Stomach (tissue), 4 donors: Measurements from ENCODE around the gene ISG20.

Experiments
- CTCF ChIP-seq, 7 experiments: fragments of 450-650 bp in 4 of 7; fragments of 200-600 bp in 3 of 7; sonication (generic) in 3 of 7; IDR thresholded peaks; one replicate each; pipeline ENCODE4 v1.5.1; 2016 to 2019; ENCODE audit warnings: antibody characterized with exemption in 7 of 7, control low read depth in 2 of 7, mild to moderate bottlenecking in 1 of 7
- POLR2A ChIP-seq, 4 donors: fragments of 450-650 bp; IDR thresholded peaks; one replicate each; pipeline ENCODE4 v1.6.1; 2016; ENCODE audit warnings: antibody characterized with exemption in 4 of 4, control low read depth in 2 of 4, mild to moderate bottlenecking in 1 of 4, moderate library complexity in 1 of 4
- POLR2AphosphoS5 ChIP-seq, 3 donors: sonication (generic); formaldehyde crosslinking; IDR thresholded peaks; one replicate each; pipeline ENCODE4 v1.6.1; 2016; ENCODE audit warnings: antibody characterized with exemption in 3 of 3

- TF ChIP-seq CTCF (IDR thresholded peaks at IDR 0.05) (no peak), POLR2AphosphoS5 (IDR thresholded peaks at IDR 0.05) (no peak), POLR2A (IDR thresholded peaks at IDR 0.05) (no peak)
Measured at GRCh38 chr15:88655800-88656488, 17.1 kb downstream of the ISG20 start.
